IMR-90 (cell line): ENCODE measurements around the gene ZNF285.
"Not testable (repeated sequence)": the region's sequence is repeated elsewhere in the genome, so short reads cannot be mapped to it uniquely, and the experiment has no call there.

Experiments
- BHLHE40 ChIP-seq: fragments of 150-350 bp; IDR thresholded peaks from 2 replicates; pipeline ENCODE4 v1.6.1; 2016; ENCODE audit warnings: mild to moderate bottlenecking, low read depth, low read length
- CEBPB ChIP-seq: IDR thresholded peaks from 2 replicates; pipeline ENCODE4 v1.6.1; 2012; ENCODE audit warnings: low read depth, low read length, improper control_type of control experiment
- MAFK ChIP-seq: IDR thresholded peaks from 2 replicates; pipeline ENCODE4 v1.6.1; 2012; ENCODE audit warnings: low read depth, low read length, improper control_type of control experiment
- MXI1 ChIP-seq: IDR thresholded peaks from 2 replicates; pipeline ENCODE4 v1.6.1; 2012; ENCODE audit warnings: low read depth, mild to moderate bottlenecking, low read length, moderate library complexity, borderline replicate concordance
- POLR2A ChIP-seq: IDR thresholded peaks from 2 replicates; pipeline ENCODE4 v1.6.1; 2012; ENCODE audit warnings: mild to moderate bottlenecking, low read depth, low read length
- RAD21 ChIP-seq: IDR thresholded peaks from 2 replicates; pipeline ENCODE4 v1.6.1; 2012; ENCODE audit warnings: low read length, improper control_type of control experiment
- TF ChIP-seq, protein P1 (sequence below): conservative IDR thresholded peaks from 2 replicates; pipeline ENCODE4 v1.5.1; 2012; ENCODE audit warnings: mild to moderate bottlenecking, low read depth, low read length, improper control_type of control experiment
- TF ChIP-seq, protein P2 (sequence below): fragments of 150-350 bp; IDR thresholded peaks from 2 replicates; pipeline ENCODE4 v1.6.1; 2017; ENCODE audit warnings: mild to moderate bottlenecking, antibody characterized with exemption, low read length, low read depth

DNA sequence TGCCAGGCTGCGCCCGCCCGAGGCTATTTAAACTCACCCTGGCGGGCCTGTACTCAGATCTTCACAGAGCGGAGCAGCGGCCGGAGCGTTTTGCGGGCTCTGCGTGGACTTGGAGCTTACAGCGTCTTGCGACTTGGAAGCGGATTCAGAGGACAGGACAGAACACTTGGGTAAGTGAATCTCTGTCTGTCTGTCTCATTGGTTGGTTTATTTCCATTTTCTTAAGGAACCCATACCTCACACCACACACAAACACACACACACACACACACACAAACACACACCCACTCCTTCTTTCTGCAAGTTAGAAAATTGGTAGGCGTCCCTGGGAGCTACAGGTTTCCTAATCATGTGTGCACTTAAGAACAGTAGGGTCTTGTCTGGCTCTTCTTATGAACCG, 14.1 kb upstream of the ZNF285 start:
- TF ChIP-seq, protein P1, sequence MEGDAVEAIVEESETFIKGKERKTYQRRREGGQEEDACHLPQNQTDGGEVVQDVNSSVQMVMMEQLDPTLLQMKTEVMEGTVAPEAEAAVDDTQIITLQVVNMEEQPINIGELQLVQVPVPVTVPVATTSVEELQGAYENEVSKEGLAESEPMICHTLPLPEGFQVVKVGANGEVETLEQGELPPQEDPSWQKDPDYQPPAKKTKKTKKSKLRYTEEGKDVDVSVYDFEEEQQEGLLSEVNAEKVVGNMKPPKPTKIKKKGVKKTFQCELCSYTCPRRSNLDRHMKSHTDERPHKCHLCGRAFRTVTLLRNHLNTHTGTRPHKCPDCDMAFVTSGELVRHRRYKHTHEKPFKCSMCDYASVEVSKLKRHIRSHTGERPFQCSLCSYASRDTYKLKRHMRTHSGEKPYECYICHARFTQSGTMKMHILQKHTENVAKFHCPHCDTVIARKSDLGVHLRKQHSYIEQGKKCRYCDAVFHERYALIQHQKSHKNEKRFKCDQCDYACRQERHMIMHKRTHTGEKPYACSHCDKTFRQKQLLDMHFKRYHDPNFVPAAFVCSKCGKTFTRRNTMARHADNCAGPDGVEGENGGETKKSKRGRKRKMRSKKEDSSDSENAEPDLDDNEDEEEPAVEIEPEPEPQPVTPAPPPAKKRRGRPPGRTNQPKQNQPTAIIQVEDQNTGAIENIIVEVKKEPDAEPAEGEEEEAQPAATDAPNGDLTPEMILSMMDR = not testable (repeated sequence)
- not testable (repeated sequence) for TF ChIP-seq RAD21, CEBPB, BHLHE40, MXI1, POLR2A, MAFK
- TF ChIP-seq, protein P2, sequence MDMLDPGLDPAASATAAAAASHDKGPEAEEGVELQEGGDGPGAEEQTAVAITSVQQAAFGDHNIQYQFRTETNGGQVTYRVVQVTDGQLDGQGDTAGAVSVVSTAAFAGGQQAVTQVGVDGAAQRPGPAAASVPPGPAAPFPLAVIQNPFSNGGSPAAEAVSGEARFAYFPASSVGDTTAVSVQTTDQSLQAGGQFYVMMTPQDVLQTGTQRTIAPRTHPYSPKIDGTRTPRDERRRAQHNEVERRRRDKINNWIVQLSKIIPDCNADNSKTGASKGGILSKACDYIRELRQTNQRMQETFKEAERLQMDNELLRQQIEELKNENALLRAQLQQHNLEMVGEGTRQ = not testable (repeated sequence)
